Rectal smooth muscle tissue (tissue), 1 donor: Measurements from ENCODE around the gene KCNIP4.

Experiments used
- H3K27ac ChIP-seq: one replicate; pipeline ENCODE4 v1.7.0; 2013; ENCODE audit warnings: low read depth, low read length, inconsistent platforms
- H3K27me3 ChIP-seq: one replicate; pipeline ENCODE4 v1.7.0; 2013; ENCODE audit warnings: low read length; ENCODE audit not compliant: control insufficient read depth, insufficient read depth
- H3K36me3 ChIP-seq: one replicate; pipeline ENCODE4 v1.7.0; 2013; ENCODE audit warnings: low read length; ENCODE audit not compliant: control insufficient read depth, insufficient read depth
- H3K4me1 ChIP-seq: one replicate; pipeline ENCODE4 v1.7.0; 2013; ENCODE audit warnings: low read length; ENCODE audit not compliant: control insufficient read depth, insufficient read depth
- H3K4me3 ChIP-seq: one replicate; pipeline ENCODE4 v1.7.0; 2013; ENCODE audit warnings: low read length
- H3K9ac ChIP-seq: one replicate; pipeline ENCODE4 v1.7.0; 2013; ENCODE audit warnings: low read length

KCNIP4 gene

DNA sequence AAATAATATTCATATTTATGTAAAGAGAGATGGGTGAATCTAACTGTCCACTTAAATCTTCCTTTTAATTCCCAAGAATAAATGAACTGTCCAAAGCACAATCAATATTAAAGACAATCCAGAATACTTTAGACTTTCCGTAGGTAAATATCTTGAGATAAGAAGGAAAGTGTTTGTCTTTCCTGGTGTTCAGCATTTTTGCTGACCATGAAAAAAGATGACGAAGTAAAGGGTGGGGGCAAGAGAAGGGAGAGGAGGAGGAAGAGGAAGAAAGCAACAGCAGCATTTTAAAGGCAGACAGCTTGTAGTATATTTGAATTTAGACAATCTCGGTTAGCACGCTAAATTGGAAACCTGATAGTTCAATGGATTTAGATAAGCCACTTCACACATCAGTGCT lies 498.2 kb downstream of the KCNIP4 start:
- H3K27me3 ChIP-seq: no peaks in the 10 kb centered on the region
- no peaks in the 10 kb centered on the region for H3K4me1 ChIP-seq
- H3K27ac ChIP-seq: no peak overlapping the region
- H3K36me3 ChIP-seq: no peaks in the 10 kb centered on the region
- no peak overlapping the region for H3K4me3 ChIP-seq
- no peak overlapping the region for H3K9ac ChIP-seq

GRCh38 chr4:21447301-21448054 lies 501.1 kb downstream of the KCNIP4 start:
- Histone ChIP-seq H3K9ac (no peak overlapping the region), H3K27ac (no peak overlapping the region), H3K36me3 (no peaks in the 10 kb centered on the region), H3K27me3 (no peaks in the 10 kb centered on the region), H3K4me1 (no peaks in the 10 kb centered on the region), H3K4me3 (no peak overlapping the region)

- Histone ChIP-seq H3K27me3 (no peaks in the 10 kb centered on the region), H3K4me3 (no peak overlapping the region), H3K36me3 (no peaks in the 10 kb centered on the region), H3K27ac (no peak overlapping the region), H3K9ac (no peak overlapping the region), H3K4me1 (no peaks in the 10 kb centered on the region)
Measured at GRCh38 chr4:21420166-21420565, 528.4 kb downstream of the KCNIP4 start.

DNA sequence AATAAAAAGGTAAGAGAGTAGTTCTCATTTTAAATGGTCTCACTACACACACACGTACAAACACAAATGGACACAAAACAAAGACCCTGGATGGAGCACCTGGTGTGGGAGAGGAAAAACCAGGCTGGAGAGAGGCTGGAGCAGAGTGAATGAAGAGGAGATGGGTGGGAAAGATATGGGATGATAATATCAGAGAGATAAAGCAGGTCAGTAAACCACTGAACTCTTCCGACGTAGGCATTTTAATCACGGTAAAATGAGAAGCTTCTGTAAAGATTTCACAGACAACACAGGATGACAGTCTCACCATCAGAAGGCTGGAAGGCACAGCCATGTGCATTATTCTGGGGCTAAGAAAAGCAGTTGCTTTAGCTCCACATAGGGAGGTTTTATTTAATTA lies 532.8 kb downstream of the KCNIP4 start:
- no peak overlapping the region for H3K27ac ChIP-seq
- H3K36me3 ChIP-seq: no peaks in the 10 kb centered on the region
- H3K4me3 ChIP-seq: no peak overlapping the region
- H3K27me3 ChIP-seq: no peaks in the 10 kb centered on the region
- no peak overlapping the region for H3K9ac ChIP-seq
- H3K4me1 ChIP-seq: no peaks in the 10 kb centered on the region

- H3K4me3 ChIP-seq: no peak overlapping the region
- H3K36me3 ChIP-seq: no peaks in the 10 kb centered on the region
- no peak overlapping the region for H3K9ac ChIP-seq
- H3K27ac ChIP-seq: no peak overlapping the region
- H3K27me3 ChIP-seq: no peaks in the 10 kb centered on the region
- H3K4me1 ChIP-seq: no peaks in the 10 kb centered on the region
Measured at GRCh38 chr4:21413807-21414370, 534.7 kb downstream of the KCNIP4 start.

- Histone ChIP-seq H3K27me3 (no peaks in the 10 kb centered on the region), H3K4me3 (no peak overlapping the region), H3K4me1 (no peaks in the 10 kb centered on the region), H3K9ac (no peak overlapping the region), H3K27ac (no peak overlapping the region), H3K36me3 (no peaks in the 10 kb centered on the region)
Measured at GRCh38 chr4:21411086-21411485, 537.5 kb downstream of the KCNIP4 start.

GRCh38 chr4:21410372-21410771 lies 538.2 kb downstream of the KCNIP4 start:
- H3K4me3 ChIP-seq: no peak overlapping the region
- no peaks in the 10 kb centered on the region for H3K36me3 ChIP-seq
- H3K9ac ChIP-seq: no peak overlapping the region
- H3K4me1 ChIP-seq: no peaks in the 10 kb centered on the region
- H3K27me3 ChIP-seq: no peaks in the 10 kb centered on the region
- H3K27ac ChIP-seq: no peak overlapping the region

DNA sequence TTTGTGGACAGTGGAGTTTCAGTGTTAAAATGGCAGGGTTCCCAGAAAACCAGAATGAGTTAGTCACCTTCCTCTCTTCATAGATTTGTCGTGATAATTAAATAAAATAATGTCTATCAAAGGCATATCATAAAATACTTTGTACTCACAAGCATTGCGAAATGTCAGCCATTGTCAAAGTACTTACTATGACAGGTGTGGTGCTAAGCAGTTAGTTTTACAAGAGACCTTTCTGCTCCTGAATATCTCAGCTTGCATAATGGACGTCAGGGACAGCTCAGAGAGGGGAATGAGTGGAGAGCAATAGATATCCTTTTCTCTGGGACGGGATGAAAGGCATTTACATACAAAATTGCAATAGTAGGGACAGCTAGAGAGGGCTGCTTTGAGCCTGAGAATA lies 560.9 kb downstream of the KCNIP4 start:
- H3K27ac ChIP-seq: no peak overlapping the region
- no peaks in the 10 kb centered on the region for H3K27me3 ChIP-seq
- H3K4me1 ChIP-seq: no peaks in the 10 kb centered on the region
- no peak overlapping the region for H3K4me3 ChIP-seq
- no peak overlapping the region for H3K9ac ChIP-seq
- H3K36me3 ChIP-seq: no peaks in the 10 kb centered on the region

DNA sequence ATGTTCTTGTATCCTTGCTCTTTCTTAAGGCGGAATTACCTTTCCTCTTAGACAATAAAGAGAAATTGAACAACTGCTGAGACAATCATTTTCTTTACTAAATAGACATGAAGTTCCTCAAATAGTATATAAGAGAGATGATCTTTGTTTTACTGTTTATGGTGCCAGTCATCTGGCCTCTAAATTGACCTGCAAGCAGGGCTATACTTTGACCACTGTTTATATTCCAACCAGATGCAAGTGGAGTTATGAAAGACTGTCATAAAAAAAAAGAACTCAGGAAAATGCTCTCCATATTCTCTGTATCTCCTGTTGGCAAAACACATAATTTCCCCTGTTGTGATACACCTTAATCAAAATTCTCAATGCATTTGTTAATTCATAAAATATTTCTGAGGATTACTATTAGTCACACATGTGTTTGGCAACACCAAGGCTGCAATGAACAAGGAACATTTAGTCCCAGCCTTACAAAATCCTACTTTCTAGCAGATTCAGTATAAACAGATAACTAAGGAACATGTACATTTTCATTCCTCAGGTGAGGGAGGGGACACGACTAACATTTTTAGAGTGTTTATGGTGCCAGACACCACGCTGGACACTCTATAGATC lies 562.3 kb downstream of the KCNIP4 start:
- Histone ChIP-seq H3K4me3 (no peak overlapping the region), H3K27me3 (no peaks in the 10 kb centered on the region), H3K4me1 (no peaks in the 10 kb centered on the region), H3K9ac (no peak overlapping the region), H3K36me3 (no peaks in the 10 kb centered on the region), H3K27ac (no peak overlapping the region)

- no peaks in the 10 kb centered on the region for H3K27me3 ChIP-seq
- no peaks in the 10 kb centered on the region for H3K36me3 ChIP-seq
- H3K27ac ChIP-seq: no peak overlapping the region
- no peaks in the 10 kb centered on the region for H3K4me1 ChIP-seq
- no peak overlapping the region for H3K4me3 ChIP-seq
- H3K9ac ChIP-seq: no peak overlapping the region
Measured at GRCh38 chr4:21385706-21386105, 562.9 kb downstream of the KCNIP4 start.

GRCh38 chr4:21384609-21385008 lies 564.0 kb downstream of the KCNIP4 start:
- Histone ChIP-seq H3K36me3 (no peaks in the 10 kb centered on the region), H3K4me3 (no peak overlapping the region), H3K9ac (no peak overlapping the region)

DNA sequence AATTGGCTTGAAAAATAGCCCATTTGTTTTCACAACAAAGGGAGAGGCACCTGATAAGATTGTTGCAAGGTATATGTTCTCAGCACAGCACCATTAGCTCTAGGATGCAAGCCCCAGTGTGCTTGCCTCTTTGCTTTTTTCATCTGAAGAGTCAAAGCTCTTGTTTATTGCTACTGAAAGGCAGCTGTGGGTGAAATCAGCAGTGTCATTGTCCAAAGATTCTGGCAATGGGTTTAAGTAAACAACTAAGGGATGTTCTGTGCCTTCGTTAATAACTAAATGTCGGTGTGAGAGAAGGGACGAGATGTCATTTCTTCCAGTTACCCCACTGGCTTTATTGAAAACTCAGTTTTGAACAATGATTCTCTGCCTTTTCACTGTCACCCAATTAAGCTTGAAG lies 567.7 kb downstream of the KCNIP4 start:
- Histone ChIP-seq H3K4me3 (no peak overlapping the region), H3K36me3 (no peaks in the 10 kb centered on the region), H3K27ac (no peak overlapping the region), H3K9ac (no peak overlapping the region), H3K4me1 (no peaks in the 10 kb centered on the region), H3K27me3 (no peaks in the 10 kb centered on the region)

More at GRCh38 chr4:21384609-21385008, 564.0 kb downstream of the KCNIP4 start:
- Histone ChIP-seq H3K4me1 (no peaks in the 10 kb centered on the region), H3K27ac (no peak overlapping the region), H3K27me3 (no peaks in the 10 kb centered on the region)

DNA sequence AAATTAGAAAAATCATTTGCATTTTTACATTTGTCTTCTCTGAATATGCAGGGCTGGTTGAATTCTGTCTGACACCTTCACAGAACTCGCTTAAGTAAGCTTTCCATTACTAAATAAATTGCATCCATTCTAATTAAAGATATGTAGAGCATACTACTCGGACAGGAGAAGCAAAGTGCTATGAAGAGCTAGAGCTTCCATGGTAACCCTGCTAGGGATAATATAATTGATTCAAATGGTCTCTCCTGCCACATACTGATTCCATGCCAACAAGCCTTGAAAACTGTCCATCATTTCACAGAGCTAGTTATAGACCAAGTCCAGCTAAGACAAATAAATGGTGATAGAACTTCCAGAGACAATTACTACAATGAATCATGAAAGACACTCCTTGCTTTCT lies 571.5 kb downstream of the KCNIP4 start:
- H3K36me3 ChIP-seq: no peaks in the 10 kb centered on the region
- no peaks in the 10 kb centered on the region for H3K4me1 ChIP-seq
- H3K4me3 ChIP-seq: no peak overlapping the region
- no peak overlapping the region for H3K9ac ChIP-seq
- H3K27ac ChIP-seq: no peak overlapping the region
- H3K27me3 ChIP-seq: no peaks in the 10 kb centered on the region
